Adrenal gland (tissue), 12 donors: ENCODE results near the gene L3MBTL2. TPM values are rescaled to one million over a fixed set of nuclear protein-coding genes. Genes with fewer than 3 reads are reported as not detected.

Source experiments
- DNase-seq, 7 donors: peaks; one replicate each; pipeline ENCODE4 v3.0.0-alpha.2; 2019 to 2020
- H3K27ac ChIP-seq, 5 donors: fragments of 200-600 bp; sonication (generic) in 4 of 5; 1 replicate in 3 of 5; 2 replicates in 2 of 5; pipeline versions ENCODE4 v1.5.1 to v1.8.0; 2016 to 2020; ENCODE audit warnings: mild to moderate bottlenecking in 1 of 5
- H3K27me3 ChIP-seq: fragments of 200-600 bp; 2 replicates; pipeline ENCODE4 v1.8.0; 2021
- H3K36me3 ChIP-seq, 2 donors: fragments of 200-600 bp; replicated peaks in 1 of 2; 1 replicate in 1 of 2; 2 replicates in 1 of 2; pipeline versions ENCODE4 v1.5.1 to v1.8.0; 2018 to 2022
- H3K4me1 ChIP-seq, 2 donors: fragments of 200-600 bp; replicated peaks in 1 of 2; 1 replicate in 1 of 2; 2 replicates in 1 of 2; pipeline versions ENCODE4 v1.5.1 to v1.8.0; 2018 to 2021
- H3K4me3 ChIP-seq, 4 donors: fragments of 200-600 bp; sonication (generic) in 3 of 4; one replicate each; pipeline ENCODE4 v1.5.1; 2016 to 2018
- H3K9me3 ChIP-seq, 3 donors: fragments of 200-600 bp; sonication (generic) in 1 of 3; replicated peaks in 1 of 3; 1 replicate in 2 of 3; 2 replicates in 1 of 3; pipeline versions ENCODE4 v1.5.1 to v1.8.0; 2016 to 2021
- POLR2A ChIP-seq, 2 donors: fragments of 450-650 bp; IDR thresholded peaks; one replicate each; pipeline ENCODE4 v1.6.1; 2017; ENCODE audit warnings: antibody characterized with exemption in 2 of 2, mild to moderate bottlenecking in 2 of 2, moderate library complexity in 1 of 2
- WGBS, 4 donors: extraction: QIAGEN DNeasy Blood & Tissue Kit in 2 of 4; methylation state at CpG; one replicate each; pipeline versions ENCODE4 v1.1.5 to v1.1.7; 2013 to 2017; 5-methylcytosine and 5-hydroxymethylcytosine counted together
- intact Hi-C, 2 donors: fragments of 100-400 bp; cut with DNase I; formaldehyde crosslinking; loops; one replicate each; pipeline versions ENCODE4 v1.14.1 to v1.15.0; 2022 to 2023
- polyA plus RNA-seq, 3 donors: library from polyadenylated mRNA; stranded (reverse); fragments of 200-250 nt in 2 of 3; fragments of 350-450 nt in 1 of 3; fragmentation: Illumina TruSeq in 1 of 3; extraction: RNeasy Lipid Tissue Mini Kit (QIAGEN cat#74804) in 1 of 3; gene quantifications; one replicate each; pipeline ENCODE4 v1.2.3, GENCODE V29; 2013 to 2014
- total RNA-seq, 9 donors: library from RNA; depleted of rRNA in 4 of 9; stranded (reverse); fragments of >200 nt in 4 of 9; fragments of 120-200 nt in 1 of 9; fragmentation: NEBNext Ultra II Directional in 1 of 9; extraction: Animal tissue kit (Norgen Biotek cat#: 25700) in 1 of 9; gene quantifications; one replicate each; pipeline versions ENCODE4 v1.1.0 to v1.2.4, GENCODE V29; 2013 to 2023
- TF ChIP-seq, protein P1 (sequence below), 6 experiments: fragments of 450-650 bp in 4 of 6; fragments of 200-600 bp in 2 of 6; sonication (generic) in 1 of 6; IDR thresholded peaks; 1 replicate in 5 of 6; 2 replicates in 1 of 6; pipeline versions ENCODE4 v1.5.1 to v1.8.0; 2016 to 2021; ENCODE audit warnings: antibody characterized with exemption in 6 of 6, mild to moderate bottlenecking in 2 of 6, moderate library complexity in 1 of 6
- donor health status: healthy with polysubstance abuse.
- donor health status: Bipolar disorder and iron deficiency.
- donor health status: DM: yes; HTN: yes; CAD: no.
- donor health status: DM: no; HTN: no; CAD: no.
- donor health status: DM: no; HTN: no; CAD: no.
- donor health status: DM: yes; HTN: yes; CAD: no.

L3MBTL2 gene
- total and polyA plus RNA-seq, 12 donors, result 16.1 to 31.9 (median 22.9) TPM

DNA sequence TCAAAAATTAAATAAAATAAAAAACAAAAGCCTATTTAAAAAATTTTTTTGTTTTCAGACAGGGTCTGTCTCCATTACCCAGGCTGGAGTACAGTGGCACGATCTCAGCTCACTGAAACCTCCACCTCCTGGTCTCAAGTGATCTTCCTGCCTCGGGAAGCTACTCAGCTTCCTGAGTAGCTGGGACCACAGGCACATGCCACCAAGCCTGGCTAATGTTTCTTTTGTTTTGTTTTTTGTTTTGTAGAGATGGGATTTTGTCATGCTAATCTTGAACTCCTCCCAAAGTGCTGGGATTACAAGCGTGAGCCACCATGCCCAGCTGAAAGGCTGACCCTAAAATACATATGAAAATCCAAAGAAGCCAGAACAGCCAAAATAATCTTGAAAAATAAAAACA, 20.4 kb upstream of the L3MBTL2 start:
- Histone ChIP-seq H3K27ac (no peak overlapping the region), H3K4me3 (no peak overlapping the region), H3K27me3 (no peaks in the 10 kb centered on the region), H3K36me3 (no peaks in the 10 kb centered on the region), H3K4me1 (no peaks in the 10 kb centered on the region), H3K9me3 (no peaks in the 10 kb centered on the region)
- intact Hi-C loops, result no loop called here
- TF ChIP-seq, protein P1, sequence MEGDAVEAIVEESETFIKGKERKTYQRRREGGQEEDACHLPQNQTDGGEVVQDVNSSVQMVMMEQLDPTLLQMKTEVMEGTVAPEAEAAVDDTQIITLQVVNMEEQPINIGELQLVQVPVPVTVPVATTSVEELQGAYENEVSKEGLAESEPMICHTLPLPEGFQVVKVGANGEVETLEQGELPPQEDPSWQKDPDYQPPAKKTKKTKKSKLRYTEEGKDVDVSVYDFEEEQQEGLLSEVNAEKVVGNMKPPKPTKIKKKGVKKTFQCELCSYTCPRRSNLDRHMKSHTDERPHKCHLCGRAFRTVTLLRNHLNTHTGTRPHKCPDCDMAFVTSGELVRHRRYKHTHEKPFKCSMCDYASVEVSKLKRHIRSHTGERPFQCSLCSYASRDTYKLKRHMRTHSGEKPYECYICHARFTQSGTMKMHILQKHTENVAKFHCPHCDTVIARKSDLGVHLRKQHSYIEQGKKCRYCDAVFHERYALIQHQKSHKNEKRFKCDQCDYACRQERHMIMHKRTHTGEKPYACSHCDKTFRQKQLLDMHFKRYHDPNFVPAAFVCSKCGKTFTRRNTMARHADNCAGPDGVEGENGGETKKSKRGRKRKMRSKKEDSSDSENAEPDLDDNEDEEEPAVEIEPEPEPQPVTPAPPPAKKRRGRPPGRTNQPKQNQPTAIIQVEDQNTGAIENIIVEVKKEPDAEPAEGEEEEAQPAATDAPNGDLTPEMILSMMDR (IDR thresholded peaks at IDR 0.05), result no peak
- TF ChIP-seq POLR2A (IDR thresholded peaks at IDR 0.05), result no peak
- no peak for DNase-seq
- WGBS, 4 donors, result 55 to 71% (median 60%) methylated on average over 3 of the region's 3 CpGs

DNA sequence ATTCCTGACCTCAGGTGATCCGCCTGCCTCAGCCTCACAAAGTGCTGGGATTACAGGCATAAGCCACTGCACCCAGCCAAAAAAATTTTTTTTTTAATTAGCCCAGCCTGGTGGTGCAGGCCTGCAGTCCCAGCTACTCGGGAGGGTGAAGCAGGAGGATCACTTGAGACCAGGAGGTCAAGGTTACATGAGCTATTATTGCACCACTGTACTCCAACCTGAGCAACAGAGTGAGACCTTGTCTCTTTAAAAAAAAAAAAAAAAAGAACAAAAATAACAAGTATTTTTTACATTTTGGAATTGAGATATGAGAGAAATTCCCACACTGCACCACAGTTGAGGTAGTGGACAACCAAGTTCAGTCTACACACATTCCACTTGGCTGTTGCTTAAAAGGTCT, 13.6 kb upstream of the L3MBTL2 start:
- H3K36me3 ChIP-seq, result no peaks in the 10 kb centered on the region
- H3K27me3 ChIP-seq, result no peaks in the 10 kb centered on the region
- H3K27ac ChIP-seq, result no peak overlapping the region
- intact Hi-C loops, result no loop called here
- H3K4me3 ChIP-seq, result no peak overlapping the region
- H3K4me1 ChIP-seq, result no peaks in the 10 kb centered on the region
- no peak for TF ChIP-seq POLR2A (IDR thresholded peaks at IDR 0.05)
- TF ChIP-seq, protein P1 (IDR thresholded peaks at IDR 0.05), result no peak
- no peaks in the 10 kb centered on the region for H3K9me3 ChIP-seq
- peak in 1 of 7 donors; percentile 20 for DNase-seq
- 40 to 81% (median 69%) methylated on average over 1 to 2 of the region's 2 CpGs for WGBS, 4 donors

DNA sequence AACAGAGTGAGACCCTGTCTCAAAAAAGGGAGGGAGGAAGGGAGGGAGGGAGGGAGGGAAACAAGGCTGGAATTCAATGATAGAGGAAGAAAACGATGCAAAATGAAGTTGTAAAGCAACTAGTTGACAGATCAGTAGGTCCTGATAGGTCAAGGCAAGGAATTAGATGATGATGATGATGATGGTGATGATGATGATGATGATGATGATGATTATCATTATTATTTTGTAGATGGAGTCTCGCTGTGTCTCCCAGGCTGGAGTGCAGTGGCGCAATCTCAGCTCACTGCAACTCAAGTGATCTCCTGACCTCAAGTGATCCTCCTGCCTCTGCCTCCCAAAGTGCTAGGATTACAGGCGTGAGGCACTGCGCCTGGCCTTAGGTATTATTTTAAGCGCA, 11.3 kb upstream of the L3MBTL2 start:
- intact Hi-C loops, result no loop called here
- Histone ChIP-seq H3K27ac (no peak overlapping the region), H3K9me3 (no peaks in the 10 kb centered on the region), H3K27me3 (no peaks in the 10 kb centered on the region), H3K4me1 (peaks cover 0 to 15% of the 10 kb centered on the region in 2 donors), H3K36me3 (no peaks in the 10 kb centered on the region), H3K4me3 (no peak overlapping the region)
- 93 to 95% (median 94%) methylated on average over 6 of the region's 6 CpGs for WGBS, 4 donors
- TF ChIP-seq, protein P1 (IDR thresholded peaks at IDR 0.05), result no peak
- TF ChIP-seq POLR2A (IDR thresholded peaks at IDR 0.05), result no peak
- DNase-seq, result peak in 1 of 7 donors; percentile 18

DNA sequence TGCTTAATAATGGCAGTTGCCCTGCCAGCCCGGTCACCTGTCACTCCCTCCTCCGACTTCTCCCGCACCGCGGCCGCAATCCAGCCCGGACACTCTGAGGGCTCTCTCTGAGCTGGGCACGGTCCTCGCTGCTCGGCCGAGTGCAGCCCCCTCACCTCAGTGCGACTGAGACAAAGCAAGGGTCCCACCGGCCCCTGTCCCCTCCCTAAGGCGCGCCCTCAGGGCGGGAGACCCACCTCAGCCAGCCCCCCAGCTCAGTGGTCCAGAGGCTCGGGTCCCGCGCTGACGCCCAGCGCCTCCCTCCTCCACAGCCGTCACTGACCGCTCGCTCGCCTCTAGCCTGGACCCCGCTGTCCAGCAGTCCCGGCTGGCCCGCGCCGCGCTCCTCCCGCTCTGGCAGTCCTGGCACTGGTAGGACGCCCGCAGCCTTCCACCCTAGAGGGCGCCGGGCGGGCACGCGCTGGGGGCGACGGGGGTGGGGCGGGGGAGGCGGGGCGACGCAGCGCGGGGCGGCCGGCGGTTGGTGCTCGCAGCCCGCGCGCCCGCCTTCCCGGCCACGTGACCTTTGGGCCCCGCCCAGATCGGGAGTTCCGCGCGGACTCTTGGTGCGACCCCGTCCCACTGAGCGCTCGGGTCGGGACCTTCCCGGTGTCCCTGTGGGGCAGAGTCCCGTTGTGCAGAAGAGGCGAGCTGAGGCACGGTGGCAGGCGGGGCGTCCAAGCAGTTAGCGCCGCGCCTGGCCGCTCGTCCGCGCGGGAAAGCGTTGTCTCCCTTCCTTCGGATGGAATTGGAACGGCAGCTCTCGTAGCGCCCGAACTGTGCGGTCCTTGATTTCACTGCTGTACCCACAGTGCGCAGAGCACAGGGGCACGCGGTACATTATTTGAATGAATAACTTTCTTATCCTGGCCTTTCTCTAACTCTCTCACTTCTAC, 7.8 kb upstream of the L3MBTL2 start:
- intact Hi-C loops, result no loop called here
- 0 to 1% (median 0%) methylated on average over 8 to 91 of the region's 91 CpGs for WGBS, 4 donors
- peak overlapping the region in 3 of 5 donors; percentile 24 to 60 (median 31) for H3K27ac ChIP-seq
- DNase-seq, result peak; percentile 76 to 85 (median 83)
- peaks cover 0 to 15% of the 10 kb centered on the region in 2 donors for H3K4me1 ChIP-seq
- H3K27me3 ChIP-seq, result no peaks in the 10 kb centered on the region
- H3K4me3 ChIP-seq, result peak overlapping the region; percentile 46 to 79 (median 56)
- H3K9me3 ChIP-seq, result no peaks in the 10 kb centered on the region
- H3K36me3 ChIP-seq, result no peaks in the 10 kb centered on the region
- TF ChIP-seq, protein P1 (IDR thresholded peaks at IDR 0.05), result peak in 2 of 6 experiments; percentile 19 to 25
- peak in 1 of 2 donors; percentile 39 for TF ChIP-seq POLR2A (IDR thresholded peaks at IDR 0.05)
